ENCODE data around the gene MSTN.
A peak's percentile ranks its signal among the peaks of the same experiment; 100 is the strongest.
"Not testable (repeated sequence)": the region's sequence is repeated elsewhere in the genome, so short reads cannot be mapped to it uniquely, and the experiment has no call there.

MSTN gene

GRCh38 chr2:190062053-190062452 is 476 bp downstream of the MSTN start:
- FAIRE-seq = no peak

- no peak for FAIRE-seq
Measured at GRCh38 chr2:190060626-190061025, 1.9 kb downstream of the MSTN start.

GRCh38 chr2:190060019-190060418 is 2.5 kb downstream of the MSTN start:
- no peak for FAIRE-seq

- peak; percentile 74 for FAIRE-seq
Measured at GRCh38 chr2:190053426-190053825, 9.1 kb downstream of the MSTN start.

- no peak for FAIRE-seq
Measured at GRCh38 chr2:190052307-190052706, 10.2 kb downstream of the MSTN start.

- no peak for FAIRE-seq
Measured at GRCh38 chr2:190051223-190051622, 11.3 kb downstream of the MSTN start.

GRCh38 chr2:190050001-190050400 is 12.5 kb downstream of the MSTN start:
- no peak for FAIRE-seq

- FAIRE-seq = no peak
Measured at GRCh38 chr2:190044866-190045265, 17.7 kb downstream of the MSTN start.

- no peak for FAIRE-seq
Measured at GRCh38 chr2:190043441-190043840, 19.1 kb downstream of the MSTN start.

GRCh38 chr2:190036071-190036470 is 26.5 kb downstream of the MSTN start:
- FAIRE-seq = no peak

- FAIRE-seq = not testable (repeated sequence)
Measured at GRCh38 chr2:190034417-190034816, 28.1 kb downstream of the MSTN start.

- no peak for FAIRE-seq
Measured at GRCh38 chr2:190031969-190032618, 30.4 kb downstream of the MSTN start.

- FAIRE-seq = peak; percentile 29
Measured at GRCh38 chr2:190023860-190024259, 38.7 kb downstream of the MSTN start.

GRCh38 chr2:190020720-190021119 is 41.8 kb downstream of the MSTN start:
- FAIRE-seq = no peak

GRCh38 chr2:190017837-190018236 is 44.7 kb downstream of the MSTN start:
- no peak for FAIRE-seq

- FAIRE-seq = not testable (repeated sequence)
Measured at GRCh38 chr2:190015969-190016368, 46.6 kb downstream of the MSTN start.
